CD4-positive, alpha-beta T cell (primary cell): ENCODE measurements around the gene MYCBP. TPM values are rescaled to one million over a fixed set of nuclear protein-coding genes. Genes with fewer than 3 reads are reported as not detected.

Experiments used
- ATAC-seq: fragments of 200-7000 bp; cut with Tn5 transposase; one replicate; pipeline ENCODE4 v1.10.0; 2022; ENCODE audit warnings: mild to moderate bottlenecking; ENCODE audit not compliant: poor library complexity
- CTCF ChIA-PET: fragments of 350-600 bp; sonication (Branson Sonifier 250); formaldehyde crosslinking; loops from one replicate; lab custom pipeline; 2021; ENCODE audit warnings: antibody characterized with exemption, inconsistent platforms; lab: Charles Lee
- POLR2A ChIA-PET: fragments of 350-600 bp; sonication (Branson Sonifier 250); formaldehyde crosslinking; loops from one replicate; lab custom pipeline; 2021; ENCODE audit warnings: antibody characterized with exemption, inconsistent platforms; lab: Charles Lee
- DNase-seq, 14 experiments: peaks; one replicate each; pipeline ENCODE4 v3.0.0-alpha.2; 2013 to 2020; ENCODE audit warnings: mixed read lengths in 2 of 14
- H3K27ac ChIP-seq, 2 donors: one replicate each; pipeline versions ENCODE4 v1.5.1 to v1.7.0; 2013; ENCODE audit warnings: low read length in 2 of 2, low read depth in 1 of 2, mild to moderate bottlenecking in 1 of 2
- H3K27me3 ChIP-seq, 2 experiments: 1 replicate in 1 of 2; 2 replicates in 1 of 2; pipeline versions ENCODE4 v1.6.1 to v1.7.0; 2013; ENCODE audit warnings: low read length in 2 of 2, control low read depth in 1 of 2, mild to moderate bottlenecking in 1 of 2, moderate library complexity in 1 of 2; ENCODE audit not compliant: insufficient read depth in 2 of 2, control insufficient read depth in 1 of 2
- H3K36me3 ChIP-seq: one replicate; pipeline ENCODE4 v1.6.1; 2013; ENCODE audit warnings: low read length, control low read depth; ENCODE audit not compliant: insufficient read depth
- H3K4me1 ChIP-seq: one replicate; pipeline ENCODE4 v1.6.1; 2013; ENCODE audit warnings: low read length, control low read depth; ENCODE audit not compliant: insufficient read depth
- H3K4me3 ChIP-seq: one replicate; pipeline ENCODE4 v1.5.1; 2013; ENCODE audit warnings: mild to moderate bottlenecking, low read length, moderate library complexity
- H3K9me3 ChIP-seq, 2 experiments: 1 replicate in 1 of 2; 2 replicates in 1 of 2; pipeline versions ENCODE4 v1.6.1 to v1.7.0; 2013; ENCODE audit warnings: low read length in 2 of 2, mild to moderate bottlenecking in 2 of 2, control low read depth in 1 of 2, moderate library complexity in 1 of 2; ENCODE audit not compliant: control insufficient read depth in 1 of 2, insufficient read depth in 1 of 2
- H3K27ac Mint-ChIP-seq: one replicate; pipeline ENCODE4 v1.8.0; 2020; ENCODE audit warnings: mixed read lengths
- H3K27me3 Mint-ChIP-seq: one replicate; pipeline ENCODE4 v1.8.0; 2021; ENCODE audit warnings: mixed read lengths
- H3K36me3 Mint-ChIP-seq: one replicate; pipeline ENCODE4 v1.8.0; 2021; ENCODE audit warnings: low read depth, mixed read lengths
- H3K4me1 Mint-ChIP-seq: one replicate; pipeline ENCODE4 v1.8.0; 2021; ENCODE audit warnings: low read depth, mixed read lengths
- H3K4me3 Mint-ChIP-seq: one replicate; pipeline ENCODE4 v1.8.0; 2020; ENCODE audit warnings: mild to moderate bottlenecking, mixed read lengths
- H3K9me3 Mint-ChIP-seq: one replicate; pipeline ENCODE4 v1.8.0; 2020; ENCODE audit warnings: mixed read lengths
- CTCF ChIP-seq: fragments of 200-600 bp; IDR thresholded peaks from one replicate; pipeline ENCODE4 v1.8.0; 2022; ENCODE audit warnings: antibody characterized with exemption, mild to moderate bottlenecking
- intact Hi-C, 2 experiments: fragments of 100-400 bp; cut with DNase I in 1 of 2; cut with micrococcal nuclease in 1 of 2; formaldehyde crosslinking; loops; one replicate each; pipeline versions ENCODE4 v1.15.1 to v1.9.0; 2023 to 2025; cut with DNase I, micrococcal nuclease
- total RNA-seq, 174 experiments: library from RNA in 2 of 174; stranded (reverse) in 2 of 174; gene quantifications; one replicate each; pipeline ENCODE4 v1.2.3 and lab custom pipeline; 2021 to 2026

The MYCBP gene
- total RNA-seq, 2 experiments from 2014 or later: 1.5 to 2.2 TPM

- Mint-ChIP-seq H3K9me3 (no peaks in the 10 kb centered on the region), H3K27me3 (no peaks in the 10 kb centered on the region), H3K27ac (no peak overlapping the region), H3K36me3 (peaks cover 19% of the 10 kb centered on the region), H3K4me3 (no peak overlapping the region), H3K4me1 (peaks cover 53% of the 10 kb centered on the region)
- H3K4me3 ChIP-seq: no peak overlapping the region
- ATAC-seq (no peak), DNase-seq (no peak)
- peaks cover 27% of the 10 kb centered on the region for H3K36me3 ChIP-seq
- POLR2A ChIA-PET: interaction anchor here (1.4 kb wide), 1 partner anchor 113 kb away, joined by 3 read pairs; no protein-coding TSS in a partner anchor
- H3K9me3 ChIP-seq: no peaks in the 10 kb centered on the region
- no peaks in the 10 kb centered on the region for H3K27me3 ChIP-seq
- no peak for TF ChIP-seq CTCF
- no peak overlapping the region for H3K27ac ChIP-seq
- intact Hi-C loops: loop anchor here (10.0 kb wide), 2 partner anchors 230 to 540 kb away; no protein-coding TSS in a partner anchor
- H3K4me1 ChIP-seq: peaks cover 9% of the 10 kb centered on the region
- CTCF ChIA-PET: no interaction called here
Observed at GRCh38 chr1:38865112-38865715, 7.9 kb downstream of the MYCBP start.

GRCh38 chr1:38860454-38860795, 12.7 kb downstream of the MYCBP start:
- peaks cover 29% of the 10 kb centered on the region for H3K36me3 ChIP-seq
- CTCF ChIA-PET: no interaction called here
- Mint-ChIP-seq H3K27ac (peak overlapping the region; percentile 89), H3K9me3 (no peaks in the 10 kb centered on the region), H3K36me3 (peaks cover 32% of the 10 kb centered on the region), H3K4me3 (peak overlapping the region; percentile 96), H3K4me1 (peaks cover 71% of the 10 kb centered on the region), H3K27me3 (no peaks in the 10 kb centered on the region)
- POLR2A ChIA-PET: interaction anchor here (3.4 kb wide), 1 partner anchor 13 kb away, joined by 25 read pairs; the partner anchor contains the start of gene MYCBP
- no peaks in the 10 kb centered on the region for H3K27me3 ChIP-seq
- no peak for ATAC-seq
- no peaks in the 10 kb centered on the region for H3K9me3 ChIP-seq
- H3K4me3 ChIP-seq: peak overlapping the region; percentile 84
- TF ChIP-seq CTCF: no peak
- no peak for DNase-seq
- H3K27ac ChIP-seq: no peak overlapping the region
- intact Hi-C loops: loop anchor here (5.0 to 10.0 kb wide), 3 partner anchors 234 to 1383 kb away; no protein-coding TSS in a partner anchor
- peaks cover 31% of the 10 kb centered on the region for H3K4me1 ChIP-seq

GRCh38 chr1:38859561-38860453, 13.3 kb downstream of the MYCBP start, which contains the start of gene RRAGC:
TSS of gene RRAGC (minus strand) at chr1:38859772. CDS start at chr1:38859646, 126 bp downstream.
- ATAC-seq (peak; percentile 98), DNase-seq (peak; percentile 95 to 99 (median 98))
- H3K4me1 Mint-ChIP-seq: peaks cover 73% of the 10 kb centered on the region
- H3K36me3 Mint-ChIP-seq: peaks cover 38% of the 10 kb centered on the region
- H3K4me3 Mint-ChIP-seq: peak within 1 kb of the TSS; percentile 96
- no peaks in the 10 kb centered on the region for H3K27me3 Mint-ChIP-seq
- H3K4me1 ChIP-seq: peaks cover 31% of the 10 kb centered on the region
- no peaks in the 10 kb centered on the region for H3K9me3 ChIP-seq
- intact Hi-C loops: loop anchor here (1.0 to 10.0 kb wide), 9 partner anchors 13 to 1383 kb away; partner anchors contain the start of genes MYCBP (in 2 of the 2), NDUFS5 (in 2 of the 2) and AKIRIN1 (in 1 of the 2)
- CTCF ChIA-PET: no interaction called here
- H3K4me3 ChIP-seq: peak within 1 kb of the TSS; percentile 85
- POLR2A ChIA-PET: interaction anchor here (0.6 to 3.4 kb wide), 5 partner anchors 13 to 700 kb away, joined by 3 to 25 read pairs (median 4); partner anchors contain the start of genes MYCBP and NDUFS5
- H3K9me3 Mint-ChIP-seq: no peaks in the 10 kb centered on the region
- peaks cover 29% of the 10 kb centered on the region for H3K36me3 ChIP-seq
- no peak for TF ChIP-seq CTCF
- peak within 1 kb of the TSS; percentile 10 to 58 for H3K27ac ChIP-seq
- H3K27ac Mint-ChIP-seq: peak within 1 kb of the TSS; percentile 89
- no peaks in the 10 kb centered on the region for H3K27me3 ChIP-seq
